NB4 (cell line): Measurements from ENCODE around the gene STAT1.

Experiments
- DNase-seq: peaks from one replicate; pipeline ENCODE4 v3.0.0; 2010; ENCODE audit warnings: low read depth
- H3K4me3 ChIP-seq: one replicate; pipeline ENCODE4 v1.5.1; 2011; ENCODE audit warnings: mild to moderate bottlenecking, low read depth, low read length, moderate library complexity
- MYC ChIP-seq: IDR thresholded peaks from 2 replicates; pipeline ENCODE4 v1.6.1; 2011; ENCODE audit warnings: low read depth, low read length
- POLR2A ChIP-seq: IDR thresholded peaks from 2 replicates; pipeline ENCODE4 v1.6.1; 2011; ENCODE audit warnings: mild to moderate bottlenecking; ENCODE audit not compliant: insufficient read length; ENCODE audit errors: extremely low read depth
- TF ChIP-seq, protein P1 (sequence below): IDR thresholded peaks from one replicate; pipeline ENCODE4 v1.5.1; 2012; ENCODE audit warnings: low read depth, low read length
- TF ChIP-seq, protein P2 (sequence below): IDR thresholded peaks from 2 replicates; pipeline ENCODE4 v1.6.1; 2011; ENCODE audit warnings: low read depth, low read length

Gene STAT1

DNA sequence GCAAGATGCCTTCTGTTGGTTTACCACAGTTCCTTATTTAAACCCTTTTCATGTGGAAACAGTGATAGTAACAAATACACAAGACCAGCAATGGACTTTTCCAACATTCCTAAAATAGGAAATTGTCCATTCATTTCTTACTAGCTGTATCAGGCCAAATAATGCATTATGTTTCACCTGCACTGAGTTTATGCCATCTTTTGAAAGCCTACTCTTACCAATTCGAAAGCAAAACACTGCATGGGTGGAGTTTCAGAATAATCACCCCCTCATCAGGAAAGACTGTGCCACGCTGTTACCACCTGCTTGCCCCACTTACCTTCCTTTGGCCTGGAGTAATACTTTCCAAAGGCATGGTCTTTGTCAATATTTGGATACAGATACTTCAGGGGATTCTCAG, 37.5 kb downstream of the STAT1 start:
- TF ChIP-seq, protein P1, sequence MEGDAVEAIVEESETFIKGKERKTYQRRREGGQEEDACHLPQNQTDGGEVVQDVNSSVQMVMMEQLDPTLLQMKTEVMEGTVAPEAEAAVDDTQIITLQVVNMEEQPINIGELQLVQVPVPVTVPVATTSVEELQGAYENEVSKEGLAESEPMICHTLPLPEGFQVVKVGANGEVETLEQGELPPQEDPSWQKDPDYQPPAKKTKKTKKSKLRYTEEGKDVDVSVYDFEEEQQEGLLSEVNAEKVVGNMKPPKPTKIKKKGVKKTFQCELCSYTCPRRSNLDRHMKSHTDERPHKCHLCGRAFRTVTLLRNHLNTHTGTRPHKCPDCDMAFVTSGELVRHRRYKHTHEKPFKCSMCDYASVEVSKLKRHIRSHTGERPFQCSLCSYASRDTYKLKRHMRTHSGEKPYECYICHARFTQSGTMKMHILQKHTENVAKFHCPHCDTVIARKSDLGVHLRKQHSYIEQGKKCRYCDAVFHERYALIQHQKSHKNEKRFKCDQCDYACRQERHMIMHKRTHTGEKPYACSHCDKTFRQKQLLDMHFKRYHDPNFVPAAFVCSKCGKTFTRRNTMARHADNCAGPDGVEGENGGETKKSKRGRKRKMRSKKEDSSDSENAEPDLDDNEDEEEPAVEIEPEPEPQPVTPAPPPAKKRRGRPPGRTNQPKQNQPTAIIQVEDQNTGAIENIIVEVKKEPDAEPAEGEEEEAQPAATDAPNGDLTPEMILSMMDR: no peak
- TF ChIP-seq MYC (no peak), POLR2A (no peak)
- TF ChIP-seq, protein P2, sequence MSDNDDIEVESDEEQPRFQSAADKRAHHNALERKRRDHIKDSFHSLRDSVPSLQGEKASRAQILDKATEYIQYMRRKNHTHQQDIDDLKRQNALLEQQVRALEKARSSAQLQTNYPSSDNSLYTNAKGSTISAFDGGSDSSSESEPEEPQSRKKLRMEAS: no peak
- no peak for DNase-seq
- no peak overlapping the region for H3K4me3 ChIP-seq

DNA sequence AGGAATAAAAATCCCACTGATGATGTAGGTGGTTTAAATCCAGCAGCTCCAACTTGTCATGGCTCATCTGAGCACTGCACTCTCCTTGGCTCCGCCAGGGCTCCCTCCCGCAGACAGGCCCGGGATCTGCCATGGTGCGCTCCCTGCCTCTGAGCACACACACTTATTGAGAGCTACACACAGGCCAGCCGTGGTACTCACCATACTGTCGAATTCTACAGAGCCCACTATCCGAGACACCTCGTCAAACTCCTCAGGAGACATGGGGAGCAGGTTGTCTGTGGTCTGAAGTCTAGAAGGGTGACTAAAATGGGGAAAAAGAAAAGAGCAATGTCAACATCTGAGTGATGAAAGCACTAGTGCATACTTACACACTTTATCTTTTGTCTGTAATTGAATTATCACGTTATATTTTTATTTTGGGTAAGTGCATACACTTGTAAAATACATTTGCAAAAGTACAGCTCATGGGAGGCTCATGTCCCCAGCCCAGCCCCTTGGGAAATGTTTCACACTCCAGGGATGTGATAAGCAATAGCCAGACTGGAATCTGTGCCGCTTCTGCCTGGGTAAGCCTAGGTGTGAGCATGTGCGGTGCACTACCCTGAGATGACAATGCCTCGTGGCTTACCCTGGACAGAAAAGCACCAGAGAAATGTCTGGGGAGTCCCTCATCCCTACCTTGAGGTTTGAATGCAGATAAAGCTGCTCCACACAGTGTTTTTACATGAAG, 39.2 kb downstream of the STAT1 start:
- no peak for DNase-seq
- H3K4me3 ChIP-seq: no peak overlapping the region
- TF ChIP-seq, protein P1: no peak
- no peak for TF ChIP-seq POLR2A
- TF ChIP-seq MYC: no peak
- TF ChIP-seq, protein P2: no peak

DNA sequence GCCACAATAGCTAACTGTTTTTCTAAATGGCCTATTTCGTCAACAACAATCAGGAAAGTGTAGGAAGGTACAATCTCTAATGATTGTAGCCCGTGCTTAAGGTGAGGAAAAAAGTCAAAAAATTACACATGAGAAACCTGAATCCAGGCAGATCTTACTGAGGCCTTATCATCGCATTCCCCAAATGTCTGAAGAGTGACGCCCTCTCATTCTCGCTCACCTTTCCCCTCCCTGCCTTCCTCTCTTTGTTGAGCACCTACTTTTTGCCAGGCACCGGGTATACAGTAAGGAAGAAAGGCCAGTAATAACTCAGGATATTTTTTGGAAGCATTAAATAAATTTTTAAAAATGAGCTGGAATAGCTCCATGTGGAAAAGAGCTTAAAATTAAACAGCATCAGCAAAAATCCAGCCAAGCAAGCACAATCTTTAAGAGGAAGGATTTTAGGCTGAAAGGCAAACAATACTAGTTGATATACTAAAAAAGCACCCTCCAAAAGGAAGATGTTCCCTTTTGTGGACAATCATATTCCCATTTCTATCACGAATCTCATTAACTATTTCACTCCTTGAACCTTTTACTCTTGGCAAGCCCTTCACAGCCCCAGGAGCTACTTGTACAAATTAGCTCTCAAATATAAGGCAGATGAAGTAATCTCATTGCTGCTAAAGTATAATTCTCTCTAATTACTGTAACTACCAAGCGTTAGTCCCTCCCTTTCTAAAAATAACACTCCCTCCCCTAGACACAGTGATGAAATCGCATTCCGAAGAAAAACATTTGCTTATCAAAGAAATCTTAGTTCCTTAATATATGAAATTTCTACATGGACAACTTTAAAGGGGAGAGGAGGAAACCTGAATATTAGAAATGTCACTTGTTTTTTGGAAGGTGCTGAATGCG, 40.0 kb downstream of the STAT1 start:
- no peak for DNase-seq
- H3K4me3 ChIP-seq: no peak overlapping the region
- TF ChIP-seq MYC (no peak), POLR2A (no peak)
- TF ChIP-seq, protein P2: no peak
- TF ChIP-seq, protein P1: no peak

DNA sequence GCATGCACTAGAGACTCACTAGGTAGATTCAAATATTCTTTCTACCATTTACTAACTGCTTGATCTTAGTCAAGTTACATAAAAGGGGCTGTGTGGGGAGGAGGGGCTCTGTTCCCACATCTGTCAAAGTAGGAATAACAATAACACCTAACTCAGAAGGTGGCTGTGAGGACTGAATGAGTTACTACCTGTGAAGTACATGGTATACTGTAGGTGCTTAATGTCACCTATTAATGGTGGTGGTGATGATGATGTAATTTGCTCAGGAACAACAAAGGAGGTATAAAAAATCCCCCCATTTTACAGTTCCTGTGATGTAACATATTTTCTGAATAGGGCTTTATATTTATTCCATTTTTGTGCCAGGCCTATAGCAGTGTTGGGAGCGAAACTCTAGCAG, 40.7 kb downstream of the STAT1 start:
- TF ChIP-seq, protein P1: no peak
- no peak for TF ChIP-seq MYC
- no peak overlapping the region for H3K4me3 ChIP-seq
- no peak for DNase-seq

DNA sequence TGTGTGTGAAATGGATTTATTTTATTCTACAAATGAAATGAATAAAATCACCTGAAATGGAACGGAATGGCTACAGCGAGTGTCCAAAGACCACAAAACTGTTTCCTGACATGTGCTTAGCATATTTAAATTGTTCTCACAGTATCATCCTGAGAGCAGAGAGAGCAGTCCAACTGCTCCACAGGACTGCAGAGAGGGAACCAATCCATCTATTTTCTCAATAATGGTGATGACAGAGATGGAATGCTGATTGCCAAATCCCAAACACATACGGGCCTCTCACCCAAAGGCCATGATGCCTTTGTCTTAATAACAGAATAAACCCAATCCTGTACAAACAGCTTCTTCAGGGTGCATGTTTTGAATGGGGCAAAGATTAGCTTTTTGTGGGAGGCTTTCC, 41.1 kb downstream of the STAT1 start:
- no peak for TF ChIP-seq MYC
- no peak for TF ChIP-seq POLR2A
- no peak overlapping the region for H3K4me3 ChIP-seq

DNA sequence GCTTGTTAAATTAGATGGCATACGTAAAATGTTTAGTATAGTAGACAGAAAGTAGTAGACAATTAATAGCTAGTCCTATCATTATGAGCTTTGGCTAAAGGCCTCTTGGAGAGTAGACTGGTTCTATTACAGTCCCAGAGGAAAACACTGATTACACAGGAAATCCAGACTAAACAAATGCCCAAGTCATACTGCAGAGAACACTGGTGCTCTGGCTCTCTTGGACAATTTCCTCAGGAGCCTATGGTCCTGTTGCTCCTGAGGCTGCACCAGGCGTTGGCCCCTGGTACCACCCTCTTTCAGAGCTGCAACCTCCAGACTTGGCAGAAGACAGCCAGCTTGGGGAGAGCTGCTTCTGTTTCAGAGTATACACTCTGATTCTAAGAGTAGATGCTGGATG, 41.8 kb downstream of the STAT1 start:
- no peak overlapping the region for H3K4me3 ChIP-seq
- DNase-seq: no peak
- TF ChIP-seq POLR2A (no peak), MYC (no peak)
- TF ChIP-seq, protein P2: no peak
- TF ChIP-seq, protein P1: no peak

More for the DNA sequence above, 41.1 kb downstream of the STAT1 start:
- DNase-seq: no peak
